ENCODE results near the gene C1orf105.

- no peak for TF ChIP-seq CTCF (conservative IDR thresholded peaks at IDR 0.05; ENCODE audit: low read depth in 2 of 2)
- no peak for TF ChIP-seq EZH2 (IDR thresholded peaks at IDR 0.05; ENCODE audit: low read depth, unreplicated experiment)
- no peak for TF ChIP-seq NANOG (IDR thresholded peaks at IDR 0.05; ENCODE audit: borderline replicate concordance)
- TF ChIP-seq ZNF331 (CRISPR knock-in tag; IDR thresholded peaks at IDR 0.05; ENCODE audit: low read depth): no peak
- TF ChIP-seq POLR2AphosphoS5 (IDR thresholded peaks at IDR 0.05; ENCODE audit: low read depth): no peak
- TF ChIP-seq, protein P1, sequence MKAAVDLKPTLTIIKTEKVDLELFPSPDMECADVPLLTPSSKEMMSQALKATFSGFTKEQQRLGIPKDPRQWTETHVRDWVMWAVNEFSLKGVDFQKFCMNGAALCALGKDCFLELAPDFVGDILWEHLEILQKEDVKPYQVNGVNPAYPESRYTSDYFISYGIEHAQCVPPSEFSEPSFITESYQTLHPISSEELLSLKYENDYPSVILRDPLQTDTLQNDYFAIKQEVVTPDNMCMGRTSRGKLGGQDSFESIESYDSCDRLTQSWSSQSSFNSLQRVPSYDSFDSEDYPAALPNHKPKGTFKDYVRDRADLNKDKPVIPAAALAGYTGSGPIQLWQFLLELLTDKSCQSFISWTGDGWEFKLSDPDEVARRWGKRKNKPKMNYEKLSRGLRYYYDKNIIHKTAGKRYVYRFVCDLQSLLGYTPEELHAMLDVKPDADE (IDR thresholded peaks at IDR 0.05): no peak
- no peak for TF ChIP-seq CREB1 (CRISPR knock-in tag; IDR thresholded peaks at IDR 0.05; ENCODE audit: low read depth)
- no peak for TF ChIP-seq EZH2phosphoT487 (IDR thresholded peaks at IDR 0.05; ENCODE audit: unreplicated experiment)
- TF ChIP-seq, protein P2, sequence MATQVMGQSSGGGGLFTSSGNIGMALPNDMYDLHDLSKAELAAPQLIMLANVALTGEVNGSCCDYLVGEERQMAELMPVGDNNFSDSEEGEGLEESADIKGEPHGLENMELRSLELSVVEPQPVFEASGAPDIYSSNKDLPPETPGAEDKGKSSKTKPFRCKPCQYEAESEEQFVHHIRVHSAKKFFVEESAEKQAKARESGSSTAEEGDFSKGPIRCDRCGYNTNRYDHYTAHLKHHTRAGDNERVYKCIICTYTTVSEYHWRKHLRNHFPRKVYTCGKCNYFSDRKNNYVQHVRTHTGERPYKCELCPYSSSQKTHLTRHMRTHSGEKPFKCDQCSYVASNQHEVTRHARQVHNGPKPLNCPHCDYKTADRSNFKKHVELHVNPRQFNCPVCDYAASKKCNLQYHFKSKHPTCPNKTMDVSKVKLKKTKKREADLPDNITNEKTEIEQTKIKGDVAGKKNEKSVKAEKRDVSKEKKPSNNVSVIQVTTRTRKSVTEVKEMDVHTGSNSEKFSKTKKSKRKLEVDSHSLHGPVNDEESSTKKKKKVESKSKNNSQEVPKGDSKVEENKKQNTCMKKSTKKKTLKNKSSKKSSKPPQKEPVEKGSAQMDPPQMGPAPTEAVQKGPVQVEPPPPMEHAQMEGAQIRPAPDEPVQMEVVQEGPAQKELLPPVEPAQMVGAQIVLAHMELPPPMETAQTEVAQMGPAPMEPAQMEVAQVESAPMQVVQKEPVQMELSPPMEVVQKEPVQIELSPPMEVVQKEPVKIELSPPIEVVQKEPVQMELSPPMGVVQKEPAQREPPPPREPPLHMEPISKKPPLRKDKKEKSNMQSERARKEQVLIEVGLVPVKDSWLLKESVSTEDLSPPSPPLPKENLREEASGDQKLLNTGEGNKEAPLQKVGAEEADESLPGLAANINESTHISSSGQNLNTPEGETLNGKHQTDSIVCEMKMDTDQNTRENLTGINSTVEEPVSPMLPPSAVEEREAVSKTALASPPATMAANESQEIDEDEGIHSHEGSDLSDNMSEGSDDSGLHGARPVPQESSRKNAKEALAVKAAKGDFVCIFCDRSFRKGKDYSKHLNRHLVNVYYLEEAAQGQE (IDR thresholded peaks at IDR 0.05; ENCODE audit: unreplicated experiment): no peak
Observed at GRCh38 chr1:172510479-172510878, 90.0 kb downstream of the C1orf105 start.
